ENCODE results near the gene RTF2.
"Not testable (repeated sequence)": the region's sequence is repeated elsewhere in the genome, so short reads cannot be mapped to it uniquely, and the experiment has no call there.

Gene RTF2

GRCh38 chr20:56537997-56538396 lies 69.6 kb downstream of the RTF2 start:
- in situ Hi-C loops (cut with MboI; ENCODE audit: low sequenced_read_pairs) = no loop called here

GRCh38 chr20:56540415-56540814 lies 72.0 kb downstream of the RTF2 start:
- in situ Hi-C loops (cut with MboI; ENCODE audit: low sequenced_read_pairs) = no loop called here

- in situ Hi-C loops (cut with MboI; ENCODE audit: low sequenced_read_pairs) = no loop called here
Observed at GRCh38 chr20:56542489-56543030, 74.1 kb downstream of the RTF2 start.

DNA sequence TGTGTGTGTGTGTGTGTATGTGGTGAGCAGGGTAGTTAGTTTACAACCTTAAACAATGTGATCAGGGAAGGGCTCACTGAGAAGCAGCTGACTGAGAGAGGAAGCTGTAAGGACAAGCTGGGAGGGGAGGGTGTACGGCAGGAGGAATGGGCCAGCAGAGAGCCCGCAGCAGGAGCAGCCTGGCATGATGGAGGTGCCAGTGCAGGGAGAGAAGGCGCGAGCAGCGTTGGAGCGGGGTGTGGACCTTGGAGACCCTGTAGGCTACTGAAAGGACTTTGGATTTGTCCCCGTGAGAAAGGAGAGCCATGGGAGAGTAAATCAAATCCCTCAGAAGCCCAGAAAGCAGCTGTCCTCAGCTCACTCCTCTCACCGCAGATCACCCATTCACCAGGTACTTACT lies 83.1 kb downstream of the RTF2 start:
- in situ Hi-C loops (cut with MboI; ENCODE audit: low sequenced_read_pairs) = loop anchor here (10.0 kb wide), 1 partner anchor 423 kb away; no protein-coding TSS in a partner anchor

GRCh38 chr20:56552911-56553629 lies 84.6 kb downstream of the RTF2 start:
- in situ Hi-C loops (cut with MboI; ENCODE audit: low sequenced_read_pairs) = loop anchor here (10.0 kb wide), 1 partner anchor 422 kb away; no protein-coding TSS in a partner anchor

- in situ Hi-C loops (cut with MboI; ENCODE audit: low sequenced_read_pairs) = loop anchor here (10.0 kb wide), 1 partner anchor 420 kb away; no protein-coding TSS in a partner anchor
Observed at GRCh38 chr20:56554869-56555268, 86.4 kb downstream of the RTF2 start.

DNA sequence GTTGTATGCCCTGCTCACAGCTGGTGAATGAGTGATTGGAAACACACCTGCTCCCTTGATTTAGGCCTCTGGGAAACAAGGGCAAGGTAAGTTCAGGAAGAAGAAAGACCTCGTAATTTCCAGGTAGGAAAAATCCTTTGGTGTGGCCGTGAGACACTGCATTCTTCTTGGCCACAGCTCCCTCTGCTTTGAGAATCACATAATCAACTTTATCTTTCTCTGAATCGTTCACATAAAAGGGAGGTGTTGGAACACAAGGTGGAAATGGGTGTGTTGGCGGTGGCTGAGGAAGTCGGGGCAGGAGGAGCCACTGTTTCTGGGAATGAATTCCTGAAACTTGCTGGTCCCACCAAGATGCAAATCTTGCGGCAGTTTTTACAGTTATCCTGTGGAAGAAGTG lies 90.5 kb downstream of the RTF2 start:
- in situ Hi-C loops (cut with MboI; ENCODE audit: low sequenced_read_pairs) = loop anchor here (10.0 kb wide), 1 partner anchor 416 kb away; no protein-coding TSS in a partner anchor

DNA sequence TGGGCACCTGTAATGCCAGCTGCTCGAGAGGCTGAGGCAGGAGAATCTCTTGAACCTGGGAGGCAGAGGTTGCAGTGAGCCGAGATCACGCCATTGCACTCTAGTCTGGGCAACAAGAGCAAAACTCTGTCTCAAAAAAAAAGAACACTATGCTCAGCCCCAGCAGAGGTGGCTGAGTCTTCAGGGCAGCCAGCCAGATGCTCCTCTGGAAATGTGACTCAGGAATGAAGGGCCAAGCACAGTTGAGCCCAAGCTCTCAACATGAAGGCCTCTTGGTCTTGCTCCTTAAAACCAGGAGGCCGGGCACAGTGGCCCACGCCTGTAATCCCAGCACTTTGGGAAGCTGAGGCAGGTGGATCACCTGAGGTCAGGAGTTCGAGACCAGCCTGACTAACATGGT lies 96.1 kb downstream of the RTF2 start:
- in situ Hi-C loops (cut with MboI; ENCODE audit: low sequenced_read_pairs) = not testable (repeated sequence)

DNA sequence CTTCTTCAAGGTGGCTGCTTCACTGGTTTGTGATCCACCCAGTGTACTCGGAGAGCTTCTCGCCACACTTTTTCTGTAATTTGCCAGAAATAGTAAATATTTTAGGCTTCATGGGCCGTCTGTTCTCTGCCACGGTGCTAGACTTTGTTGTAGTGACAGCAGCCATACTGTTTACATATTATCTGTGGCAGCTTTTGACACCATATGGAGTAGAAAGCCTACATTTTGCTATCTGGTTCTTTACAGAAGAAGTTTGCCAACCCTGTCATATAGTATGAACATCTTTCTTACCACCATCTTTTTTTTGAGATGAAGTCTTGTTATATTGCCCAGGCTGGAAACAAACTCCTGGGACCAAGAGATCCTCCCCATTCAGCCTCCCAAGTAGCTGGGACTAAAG lies 97.1 kb downstream of the RTF2 start:
- in situ Hi-C loops (cut with MboI; ENCODE audit: low sequenced_read_pairs) = no loop called here

GRCh38 chr20:56566621-56567020 lies 98.2 kb downstream of the RTF2 start:
- in situ Hi-C loops (cut with MboI; ENCODE audit: low sequenced_read_pairs) = no loop called here

Measured in HL-60/S4 (cell line).